Lower lobe of right lung (tissue), 2 donors: Measurements from ENCODE around the gene POMGNT2. TPM values are rescaled to one million over a fixed set of nuclear protein-coding genes. Genes with fewer than 3 reads are reported as not detected.

ENCODE experiments used
- ATAC-seq, 2 donors: fragments of 200-7000 bp; cut with Tn5 transposase; one replicate each; pipeline ENCODE4 v1.9.1; 2020 to 2022; ENCODE audit warnings: mild to moderate bottlenecking in 2 of 2, moderate library complexity in 2 of 2
- DNase-seq: peaks from one replicate; pipeline ENCODE4 v3.0.0-alpha.2; 2020
- H3K27ac ChIP-seq: fragments of 200-600 bp; one replicate; pipeline ENCODE4 v1.8.0; 2022
- H3K27me3 ChIP-seq: fragments of 200-600 bp; one replicate; pipeline ENCODE4 v1.8.0; 2022; ENCODE audit warnings: low read depth
- H3K36me3 ChIP-seq: fragments of 200-600 bp; one replicate; pipeline ENCODE4 v1.8.0; 2022; ENCODE audit warnings: mild to moderate bottlenecking
- H3K4me1 ChIP-seq: fragments of 200-600 bp; one replicate; pipeline ENCODE4 v1.8.0; 2022
- H3K4me3 ChIP-seq: fragments of 200-600 bp; one replicate; pipeline ENCODE4 v1.8.0; 2022; ENCODE audit warnings: mild to moderate bottlenecking
- H3K9me3 ChIP-seq: fragments of 200-600 bp; one replicate; pipeline ENCODE4 v1.8.0; 2022
- intact Hi-C: fragments of 100-400 bp; cut with DNase I; formaldehyde crosslinking; loops from one replicate; pipeline ENCODE4 v1.11.0; 2022
- total RNA-seq: library from RNA; stranded (reverse); fragmentation: NEBNext Ultra II Directional; extraction: Animal tissue kit (Norgen Biotek cat#: 25700); gene quantifications from one replicate; pipeline ENCODE4 v1.2.1, GENCODE V29; 2021
- TF ChIP-seq, protein P1 (sequence below): fragments of 200-600 bp; IDR thresholded peaks from one replicate; pipeline ENCODE4 v1.8.0; 2022; ENCODE audit warnings: antibody characterized with exemption, mild to moderate bottlenecking
- donor health status: DM: no; HTN: yes; CAD: no; lungs with severe emphysema.

The POMGNT2 gene
- total RNA-seq, 1 donor from 2014 or later, result 9.9 TPM

DNA sequence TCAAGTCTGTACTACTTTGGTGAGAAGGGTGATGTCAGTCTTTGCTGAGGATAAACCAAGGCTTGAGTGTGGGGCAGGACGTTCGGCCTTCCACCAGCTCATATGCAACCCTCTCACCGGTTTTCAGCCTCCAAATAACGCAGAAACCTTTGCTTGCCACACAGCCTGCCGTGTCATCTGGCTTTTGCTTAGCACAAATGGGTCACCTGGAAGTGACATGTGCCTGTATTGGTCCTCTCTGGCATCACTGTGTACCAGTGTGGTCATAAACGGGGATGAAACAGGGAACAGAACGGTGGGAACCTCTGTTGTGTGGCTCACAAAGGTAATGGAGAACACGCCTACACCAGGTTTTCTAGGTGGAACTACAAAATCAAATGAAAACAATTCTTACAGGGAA, 7.1 kb downstream of the POMGNT2 start:
- no peaks in the 10 kb centered on the region for H3K27me3 ChIP-seq
- H3K36me3 ChIP-seq, result no peaks in the 10 kb centered on the region
- intact Hi-C loops, result no loop called here
- DNase-seq (no peak), ATAC-seq (no peak)
- H3K9me3 ChIP-seq, result no peaks in the 10 kb centered on the region
- H3K4me3 ChIP-seq, result no peak overlapping the region
- TF ChIP-seq, protein P1, sequence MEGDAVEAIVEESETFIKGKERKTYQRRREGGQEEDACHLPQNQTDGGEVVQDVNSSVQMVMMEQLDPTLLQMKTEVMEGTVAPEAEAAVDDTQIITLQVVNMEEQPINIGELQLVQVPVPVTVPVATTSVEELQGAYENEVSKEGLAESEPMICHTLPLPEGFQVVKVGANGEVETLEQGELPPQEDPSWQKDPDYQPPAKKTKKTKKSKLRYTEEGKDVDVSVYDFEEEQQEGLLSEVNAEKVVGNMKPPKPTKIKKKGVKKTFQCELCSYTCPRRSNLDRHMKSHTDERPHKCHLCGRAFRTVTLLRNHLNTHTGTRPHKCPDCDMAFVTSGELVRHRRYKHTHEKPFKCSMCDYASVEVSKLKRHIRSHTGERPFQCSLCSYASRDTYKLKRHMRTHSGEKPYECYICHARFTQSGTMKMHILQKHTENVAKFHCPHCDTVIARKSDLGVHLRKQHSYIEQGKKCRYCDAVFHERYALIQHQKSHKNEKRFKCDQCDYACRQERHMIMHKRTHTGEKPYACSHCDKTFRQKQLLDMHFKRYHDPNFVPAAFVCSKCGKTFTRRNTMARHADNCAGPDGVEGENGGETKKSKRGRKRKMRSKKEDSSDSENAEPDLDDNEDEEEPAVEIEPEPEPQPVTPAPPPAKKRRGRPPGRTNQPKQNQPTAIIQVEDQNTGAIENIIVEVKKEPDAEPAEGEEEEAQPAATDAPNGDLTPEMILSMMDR, result no peak
- no peak overlapping the region for H3K27ac ChIP-seq
- H3K4me1 ChIP-seq, result peaks cover 5% of the 10 kb centered on the region

DNA sequence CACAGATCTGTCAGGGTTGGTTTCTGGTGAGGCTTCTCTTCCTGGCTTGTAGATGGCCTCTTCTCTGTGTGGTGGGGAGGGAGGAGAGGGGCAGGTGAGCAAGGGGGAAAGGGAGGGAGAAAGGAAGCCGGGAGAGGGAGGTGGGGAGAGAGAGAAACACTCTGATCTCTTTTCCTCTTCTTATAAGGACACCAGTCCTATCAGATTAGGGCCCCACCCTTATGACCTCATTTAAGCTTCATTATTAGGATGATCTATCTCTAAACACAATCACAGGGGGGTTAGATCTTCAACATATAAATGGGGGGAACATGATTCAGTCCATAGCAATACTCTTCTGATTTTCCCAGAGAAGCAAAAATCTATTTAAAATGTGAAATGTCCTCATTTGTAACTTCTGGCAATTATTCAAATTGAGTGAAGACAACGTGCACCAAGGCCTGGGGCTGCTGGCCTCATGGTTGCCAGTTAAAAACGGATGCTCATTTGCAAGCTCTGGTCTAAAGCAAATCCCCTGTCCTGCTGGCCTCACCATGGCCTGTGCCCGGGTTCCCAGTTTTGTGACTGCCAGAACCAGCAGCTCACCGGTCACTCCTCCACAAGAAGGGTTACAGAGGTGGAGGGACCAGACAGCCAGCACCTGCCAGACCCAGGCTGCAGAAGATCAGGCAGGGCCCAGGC, 8.3 kb downstream of the POMGNT2 start:
- Histone ChIP-seq H3K27me3 (no peaks in the 10 kb centered on the region), H3K4me3 (no peak overlapping the region), H3K27ac (no peak overlapping the region), H3K36me3 (no peaks in the 10 kb centered on the region), H3K4me1 (no peaks in the 10 kb centered on the region), H3K9me3 (no peaks in the 10 kb centered on the region)
- TF ChIP-seq, protein P1, result no peak
- DNase-seq, result no peak
- no peak for ATAC-seq
- intact Hi-C loops, result no loop called here

DNA sequence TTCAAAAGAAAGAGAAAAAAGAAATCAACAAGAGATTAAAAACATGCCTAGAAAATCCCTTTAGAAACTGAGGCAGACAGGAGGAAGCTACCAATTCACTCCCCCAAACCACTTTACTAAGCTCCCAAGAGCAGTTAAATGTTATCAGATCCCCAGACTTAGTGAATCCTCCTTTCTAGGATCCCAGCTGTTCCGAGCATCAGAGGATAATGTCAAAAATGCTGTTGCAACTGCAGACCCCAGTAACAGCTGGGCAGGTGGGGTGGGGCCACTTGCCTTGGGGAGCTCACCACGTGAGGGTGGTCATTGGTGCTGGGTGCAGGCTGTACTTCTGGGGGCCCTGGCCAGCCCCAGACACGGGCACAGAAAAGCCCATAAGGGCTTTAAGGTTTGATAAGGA, 9.1 kb downstream of the POMGNT2 start:
- TF ChIP-seq, protein P1, result no peak
- intact Hi-C loops, result no loop called here

DNA sequence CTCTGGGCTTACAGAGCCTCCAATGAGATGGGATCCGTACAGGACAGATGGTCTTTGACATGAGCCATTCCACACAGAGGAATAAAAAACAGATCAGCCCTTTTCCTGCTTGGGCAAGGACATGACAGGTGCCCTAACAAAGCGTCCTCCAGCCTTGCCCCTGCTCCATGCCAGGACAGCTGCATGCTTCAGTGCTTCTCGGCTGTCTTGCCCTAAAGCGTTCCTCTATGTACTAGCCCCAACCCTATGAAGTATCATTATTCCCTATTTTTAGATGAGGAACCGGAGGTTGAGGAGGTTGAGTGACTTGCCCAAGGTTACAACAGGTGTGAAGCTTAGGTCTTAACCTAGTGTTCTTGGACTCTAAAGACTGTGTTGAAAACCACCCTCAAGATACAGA, 10.5 kb downstream of the POMGNT2 start:
- DNase-seq (no peak), ATAC-seq (no peak)
- Histone ChIP-seq H3K9me3 (no peaks in the 10 kb centered on the region), H3K4me1 (peaks cover 7% of the 10 kb centered on the region), H3K36me3 (no peaks in the 10 kb centered on the region), H3K27me3 (no peaks in the 10 kb centered on the region), H3K27ac (no peak overlapping the region), H3K4me3 (no peak overlapping the region)
- intact Hi-C loops, result no loop called here
- TF ChIP-seq, protein P1, result no peak

More for the DNA sequence above, 9.1 kb downstream of the POMGNT2 start:
- Histone ChIP-seq H3K27ac (no peak overlapping the region), H3K36me3 (no peaks in the 10 kb centered on the region), H3K27me3 (no peaks in the 10 kb centered on the region), H3K4me3 (no peak overlapping the region), H3K4me1 (no peaks in the 10 kb centered on the region), H3K9me3 (no peaks in the 10 kb centered on the region)
- no peak for DNase-seq
- no peak for ATAC-seq

DNA sequence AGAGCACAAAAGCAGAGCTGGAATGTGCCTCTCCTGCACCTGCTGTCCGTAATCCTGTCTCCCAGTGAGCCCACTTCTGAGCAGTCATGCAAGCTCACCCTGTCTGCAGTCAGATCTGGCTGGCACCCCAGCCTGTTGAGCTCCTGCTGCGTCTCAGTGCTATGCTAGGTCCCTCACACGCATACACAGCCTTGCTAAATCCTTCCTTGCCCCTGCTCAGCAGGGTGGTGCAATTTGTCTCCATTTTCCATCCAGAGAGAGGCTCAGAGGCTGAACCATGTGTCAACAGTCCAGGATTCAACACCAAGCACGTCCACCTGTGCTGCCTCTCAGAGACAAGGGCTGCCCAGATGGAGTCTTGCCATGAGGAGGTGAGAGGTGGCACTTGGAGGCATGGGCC, 11.0 kb downstream of the POMGNT2 start:
- ATAC-seq, result no peak
- TF ChIP-seq, protein P1, result no peak
- H3K4me1 ChIP-seq, result peaks cover 10% of the 10 kb centered on the region

More for the DNA sequence above, 11.0 kb downstream of the POMGNT2 start:
- intact Hi-C loops, result no loop called here
- H3K27ac ChIP-seq, result no peak overlapping the region
- H3K9me3 ChIP-seq, result no peaks in the 10 kb centered on the region
- no peaks in the 10 kb centered on the region for H3K36me3 ChIP-seq
- H3K4me3 ChIP-seq, result no peak overlapping the region
- no peaks in the 10 kb centered on the region for H3K27me3 ChIP-seq
- no peak for DNase-seq
